Right lobe of liver (tissue), 4 donors: ENCODE data around the gene KHNYN.

Experiments
- POLR2A ChIP-seq: fragments of 450-650 bp; IDR thresholded peaks from one replicate; pipeline ENCODE4 v1.6.1; 2017; ENCODE audit warnings: antibody characterized with exemption, mild to moderate bottlenecking
- TF ChIP-seq, protein P1 (sequence below), 4 donors: fragments of 200-600 bp in 3 of 4; fragments of 450-650 bp in 1 of 4; IDR thresholded peaks; one replicate each; pipeline versions ENCODE4 v1.5.1 to v1.8.0; 2016 to 2022; ENCODE audit warnings: antibody characterized with exemption in 4 of 4, mild to moderate bottlenecking in 2 of 4
- donor health status: DM: no; HTN: no; CAD: no.
- donor health status: DM: no; HTN: no; CAD: no.
- donor health status: DM: no; HTN: yes; CAD: no.

GRCh38 chr14:24428628-24429394 is 943 bp upstream of the KHNYN start:
- TF ChIP-seq, protein P1, sequence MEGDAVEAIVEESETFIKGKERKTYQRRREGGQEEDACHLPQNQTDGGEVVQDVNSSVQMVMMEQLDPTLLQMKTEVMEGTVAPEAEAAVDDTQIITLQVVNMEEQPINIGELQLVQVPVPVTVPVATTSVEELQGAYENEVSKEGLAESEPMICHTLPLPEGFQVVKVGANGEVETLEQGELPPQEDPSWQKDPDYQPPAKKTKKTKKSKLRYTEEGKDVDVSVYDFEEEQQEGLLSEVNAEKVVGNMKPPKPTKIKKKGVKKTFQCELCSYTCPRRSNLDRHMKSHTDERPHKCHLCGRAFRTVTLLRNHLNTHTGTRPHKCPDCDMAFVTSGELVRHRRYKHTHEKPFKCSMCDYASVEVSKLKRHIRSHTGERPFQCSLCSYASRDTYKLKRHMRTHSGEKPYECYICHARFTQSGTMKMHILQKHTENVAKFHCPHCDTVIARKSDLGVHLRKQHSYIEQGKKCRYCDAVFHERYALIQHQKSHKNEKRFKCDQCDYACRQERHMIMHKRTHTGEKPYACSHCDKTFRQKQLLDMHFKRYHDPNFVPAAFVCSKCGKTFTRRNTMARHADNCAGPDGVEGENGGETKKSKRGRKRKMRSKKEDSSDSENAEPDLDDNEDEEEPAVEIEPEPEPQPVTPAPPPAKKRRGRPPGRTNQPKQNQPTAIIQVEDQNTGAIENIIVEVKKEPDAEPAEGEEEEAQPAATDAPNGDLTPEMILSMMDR (IDR thresholded peaks at IDR 0.05): no peak
- no peak for TF ChIP-seq POLR2A
